ENCODE data around the gene CERS3. TPM values are rescaled to one million over a fixed set of nuclear protein-coding genes. Genes with fewer than 3 reads are reported as not detected.
A peak's percentile ranks its signal among the peaks of the same experiment; 100 is the strongest.

CERS3 gene
- total RNA-seq, 2 experiments from 2014 or later: 0.19 to 0.31 TPM

GRCh38 chr15:100350434-100351226 lies 178.1 kb downstream of the CERS3 start:
- Mint-ChIP-seq H3K27ac (peak overlapping the region; percentile 67), H3K9me3 (no peaks in the 10 kb centered on the region), H3K27me3 (peaks cover 11% of the 10 kb centered on the region), H3K36me3 (no peaks in the 10 kb centered on the region), H3K4me3 (peak overlapping the region; percentile 80), H3K4me1 (ENCODE audit: low read depth) (peaks cover 6% of the 10 kb centered on the region)
- no peak for DNase-seq
- intact Hi-C loops (cut with micrococcal nuclease): loop anchor here (1.0 kb wide), 4 partner anchors 33 to 658 kb away; no protein-coding TSS in a partner anchor
- POLR2A ChIA-PET: interaction anchor here (0.6 to 1.8 kb wide), 6 partner anchors 9 to 246 kb away, joined by 3 to 5 read pairs (median 4); partner anchors contain the start of gene ADAMTS17
- CTCF ChIA-PET: interaction anchor here (0.6 to 6.7 kb wide), 68 partner anchors 7 to 1078 kb away, joined by 3 to 182 read pairs (median 4); partner anchors contain the start of genes ADAMTS17, ASB7, LINS1 and LRRK1

Other genes starting within 250 kb of the CERS3 start
- 1 to 10 TPM in 1 of 2 experiments, under 1 TPM in 1; 0.99 to 1.2 TPM for gene ADAMTS17, start 187.0 kb downstream of the CERS3 start, total RNA-seq
- gene LINS1, start 73.2 kb upstream of the CERS3 start, total RNA-seq: 10 to 100 TPM; 31.6 to 37.0 TPM
- 10 to 100 TPM; 19.6 to 21.3 TPM for gene ASB7, start 73.6 kb upstream of the CERS3 start, total RNA-seq

All from activated CD4-positive, alpha-beta memory T cell treated with anti-CD3 and anti-CD28 coated beads for 36 hours (primary cell).